Activated B cell treated with CpG ODN at 0.5 μM for 24 hours (primary cell): ENCODE data around the gene TEX26. TPM values are rescaled to one million over a fixed set of nuclear protein-coding genes. Genes with fewer than 3 reads are reported as not detected.

ENCODE experiments used
- ATAC-seq: fragments of 200-7000 bp; cut with Tn5 transposase; one replicate; pipeline ENCODE4 v1.10.0; 2021; ENCODE audit warnings: low read depth, mild to moderate bottlenecking, moderate library complexity
- CTCF ChIA-PET: fragments of 350-600 bp; sonication (Branson Sonifier 250); formaldehyde crosslinking; loops from one replicate; lab custom pipeline; 2021; ENCODE audit warnings: antibody characterized with exemption; lab: Charles Lee
- POLR2A ChIA-PET: fragments of 350-600 bp; sonication (Branson Sonifier 250); formaldehyde crosslinking; loops from one replicate; lab custom pipeline; 2021; ENCODE audit warnings: antibody characterized with exemption; lab: Charles Lee
- DNase-seq: peaks from one replicate; pipeline ENCODE4 v3.0.0; 2022
- H3K27ac Mint-ChIP-seq: one replicate; pipeline ENCODE4 v1.8.0; 2020; ENCODE audit warnings: mixed read lengths
- H3K27me3 Mint-ChIP-seq: one replicate; pipeline ENCODE4 v1.8.0; 2021; ENCODE audit warnings: mixed read lengths
- H3K36me3 Mint-ChIP-seq: one replicate; pipeline ENCODE4 v1.8.0; 2021; ENCODE audit warnings: low read depth, mixed read lengths
- H3K4me1 Mint-ChIP-seq: one replicate; pipeline ENCODE4 v1.8.0; 2021; ENCODE audit warnings: mixed read lengths
- H3K4me3 Mint-ChIP-seq: one replicate; pipeline ENCODE4 v1.8.0; 2020; ENCODE audit warnings: mild to moderate bottlenecking, mixed read lengths
- H3K9me3 Mint-ChIP-seq: one replicate; pipeline ENCODE4 v1.8.0; 2020; ENCODE audit warnings: mixed read lengths
- CTCF ChIP-seq: fragments of 200-600 bp; IDR thresholded peaks from one replicate; pipeline ENCODE4 v1.8.0; 2022; ENCODE audit warnings: antibody characterized with exemption, mild to moderate bottlenecking
- intact Hi-C: fragments of 100-400 bp; cut with micrococcal nuclease; formaldehyde crosslinking; loops from one replicate; pipeline ENCODE4 v1.15.1; 2024
- total RNA-seq: library from RNA; stranded (reverse); gene quantifications from 2 replicates; pipeline ENCODE4 v1.2.3, GENCODE V29; 2022

TEX26 gene
- total RNA-seq, 1 donor from 2014 or later = not detected

GRCh38 chr13:30910676-30911075, 21.8 kb upstream of the TEX26 start:
- ATAC-seq (no peak), DNase-seq (no peak)
- no peak for TF ChIP-seq CTCF
- H3K4me1 Mint-ChIP-seq = peaks cover 7% of the 10 kb centered on the region
- peaks cover 43% of the 10 kb centered on the region for H3K27me3 Mint-ChIP-seq
- ChIA-PET POLR2A (no interaction called here), CTCF (no interaction called here)
- H3K36me3 Mint-ChIP-seq = no peaks in the 10 kb centered on the region
- intact Hi-C loops = no loop called here
- no peaks in the 10 kb centered on the region for H3K9me3 Mint-ChIP-seq
- H3K4me3 Mint-ChIP-seq = no peak overlapping the region
- H3K27ac Mint-ChIP-seq = no peak overlapping the region

GRCh38 chr13:30915691-30916541, 16.5 kb upstream of the TEX26 start:
- ChIA-PET CTCF (no interaction called here), POLR2A (no interaction called here)
- no peaks in the 10 kb centered on the region for H3K4me1 Mint-ChIP-seq
- no peak overlapping the region for H3K4me3 Mint-ChIP-seq
- TF ChIP-seq CTCF = no peak
- no peaks in the 10 kb centered on the region for H3K9me3 Mint-ChIP-seq
- DNase-seq (no peak), ATAC-seq (no peak)
- intact Hi-C loops = no loop called here
- H3K27me3 Mint-ChIP-seq = peaks cover 21% of the 10 kb centered on the region
- H3K36me3 Mint-ChIP-seq = no peaks in the 10 kb centered on the region
- H3K27ac Mint-ChIP-seq = no peak overlapping the region

GRCh38 chr13:30916991-30917390, 15.5 kb upstream of the TEX26 start:
- H3K4me1 Mint-ChIP-seq = no peaks in the 10 kb centered on the region

GRCh38 chr13:30918662-30919405, 13.6 kb upstream of the TEX26 start:
- intact Hi-C loops = no loop called here
- H3K27ac Mint-ChIP-seq = no peak overlapping the region
- no peak overlapping the region for H3K4me3 Mint-ChIP-seq
- ChIA-PET POLR2A (no interaction called here), CTCF (no interaction called here)
- TF ChIP-seq CTCF = no peak
- H3K4me1 Mint-ChIP-seq = no peaks in the 10 kb centered on the region
- no peak for DNase-seq
- no peaks in the 10 kb centered on the region for H3K9me3 Mint-ChIP-seq
- no peaks in the 10 kb centered on the region for H3K36me3 Mint-ChIP-seq
- H3K27me3 Mint-ChIP-seq = peaks cover 18% of the 10 kb centered on the region
- ATAC-seq = no peak

More at GRCh38 chr13:30916991-30917390, 15.5 kb upstream of the TEX26 start:
- POLR2A ChIA-PET = no interaction called here
- DNase-seq = no peak
- CTCF ChIA-PET = no interaction called here
- Mint-ChIP-seq H3K36me3 (no peaks in the 10 kb centered on the region), H3K9me3 (no peaks in the 10 kb centered on the region), H3K27me3 (peaks cover 15% of the 10 kb centered on the region), H3K4me3 (no peak overlapping the region), H3K27ac (no peak overlapping the region)
- no peak for TF ChIP-seq CTCF
- intact Hi-C loops = no loop called here
- ATAC-seq = no peak

GRCh38 chr13:30920162-30920909, 12.1 kb upstream of the TEX26 start:
- no peak for TF ChIP-seq CTCF
- DNase-seq (no peak), ATAC-seq (no peak)
- intact Hi-C loops = no loop called here
- Mint-ChIP-seq H3K36me3 (no peaks in the 10 kb centered on the region), H3K4me1 (no peaks in the 10 kb centered on the region), H3K27me3 (peaks cover 12% of the 10 kb centered on the region), H3K27ac (no peak overlapping the region), H3K4me3 (no peak overlapping the region), H3K9me3 (no peaks in the 10 kb centered on the region)
- POLR2A ChIA-PET = no interaction called here
- CTCF ChIA-PET = no interaction called here
